Measurements from ENCODE around the gene TIGD2. TPM values are rescaled to one million over a fixed set of nuclear protein-coding genes. Genes with fewer than 3 reads are reported as not detected.
A peak's percentile ranks its signal among the peaks of the same experiment; 100 is the strongest.

Gene TIGD2
- total and polyA plus RNA-seq, 2 of the 13 experiments (the other 11 are each of a cell fraction or from before 2014, with no cell fraction given): 3.1 to 15.5 TPM

DNA sequence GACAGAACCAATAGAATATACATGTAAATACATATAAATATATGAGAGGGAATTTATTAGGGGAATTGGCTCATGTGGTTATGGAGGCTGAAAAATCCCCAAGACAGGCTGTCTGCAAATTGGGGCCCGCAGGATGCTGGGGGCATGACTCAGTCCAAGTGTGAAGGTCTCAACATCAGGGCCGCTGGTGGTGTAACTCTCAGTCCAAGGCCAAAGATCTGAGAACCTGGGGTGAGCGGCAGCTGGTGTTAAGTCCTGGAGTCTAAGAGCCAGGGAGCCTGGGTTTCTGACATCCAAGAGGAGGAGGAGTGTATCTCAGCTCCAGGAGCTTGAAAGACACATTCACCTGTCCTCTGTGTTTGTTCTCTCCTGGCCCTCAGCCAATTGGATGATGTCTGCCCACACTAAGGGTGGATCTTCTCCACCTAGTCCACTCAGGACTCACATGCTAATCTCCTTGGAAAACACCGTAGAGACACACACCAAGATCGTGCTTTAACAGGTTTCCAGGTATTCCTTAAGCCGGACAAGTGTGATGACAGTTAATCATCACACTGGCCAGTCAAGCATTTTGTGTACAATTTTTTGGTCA, 28.9 kb downstream of the TIGD2 start (continued):
- TF ChIP-seq, protein P1, sequence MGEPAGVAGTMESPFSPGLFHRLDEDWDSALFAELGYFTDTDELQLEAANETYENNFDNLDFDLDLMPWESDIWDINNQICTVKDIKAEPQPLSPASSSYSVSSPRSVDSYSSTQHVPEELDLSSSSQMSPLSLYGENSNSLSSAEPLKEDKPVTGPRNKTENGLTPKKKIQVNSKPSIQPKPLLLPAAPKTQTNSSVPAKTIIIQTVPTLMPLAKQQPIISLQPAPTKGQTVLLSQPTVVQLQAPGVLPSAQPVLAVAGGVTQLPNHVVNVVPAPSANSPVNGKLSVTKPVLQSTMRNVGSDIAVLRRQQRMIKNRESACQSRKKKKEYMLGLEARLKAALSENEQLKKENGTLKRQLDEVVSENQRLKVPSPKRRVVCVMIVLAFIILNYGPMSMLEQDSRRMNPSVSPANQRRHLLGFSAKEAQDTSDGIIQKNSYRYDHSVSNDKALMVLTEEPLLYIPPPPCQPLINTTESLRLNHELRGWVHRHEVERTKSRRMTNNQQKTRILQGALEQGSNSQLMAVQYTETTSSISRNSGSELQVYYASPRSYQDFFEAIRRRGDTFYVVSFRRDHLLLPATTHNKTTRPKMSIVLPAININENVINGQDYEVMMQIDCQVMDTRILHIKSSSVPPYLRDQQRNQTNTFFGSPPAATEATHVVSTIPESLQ (CRISPR knock-in tag; conservative IDR thresholded peaks at IDR 0.05): no peak
- no peak for TF ChIP-seq CENPT (CRISPR knock-in tag; IDR thresholded peaks at IDR 0.05; ENCODE audit: low read depth)
- TF ChIP-seq CBX1 (IDR thresholded peaks at IDR 0.05; ENCODE audit: low read depth): no peak
- TF ChIP-seq NR3C1 (CRISPR knock-in tag; IDR thresholded peaks at IDR 0.05): no peak
- no peak for TF ChIP-seq ZNF468 (CRISPR knock-in tag; IDR thresholded peaks at IDR 0.05)
- TF ChIP-seq TARDBP (CRISPR knock-in tag; IDR thresholded peaks at IDR 0.05): peak; percentile 20; the same call in 1 of the 2 replicates
- TF ChIP-seq, protein P2, sequence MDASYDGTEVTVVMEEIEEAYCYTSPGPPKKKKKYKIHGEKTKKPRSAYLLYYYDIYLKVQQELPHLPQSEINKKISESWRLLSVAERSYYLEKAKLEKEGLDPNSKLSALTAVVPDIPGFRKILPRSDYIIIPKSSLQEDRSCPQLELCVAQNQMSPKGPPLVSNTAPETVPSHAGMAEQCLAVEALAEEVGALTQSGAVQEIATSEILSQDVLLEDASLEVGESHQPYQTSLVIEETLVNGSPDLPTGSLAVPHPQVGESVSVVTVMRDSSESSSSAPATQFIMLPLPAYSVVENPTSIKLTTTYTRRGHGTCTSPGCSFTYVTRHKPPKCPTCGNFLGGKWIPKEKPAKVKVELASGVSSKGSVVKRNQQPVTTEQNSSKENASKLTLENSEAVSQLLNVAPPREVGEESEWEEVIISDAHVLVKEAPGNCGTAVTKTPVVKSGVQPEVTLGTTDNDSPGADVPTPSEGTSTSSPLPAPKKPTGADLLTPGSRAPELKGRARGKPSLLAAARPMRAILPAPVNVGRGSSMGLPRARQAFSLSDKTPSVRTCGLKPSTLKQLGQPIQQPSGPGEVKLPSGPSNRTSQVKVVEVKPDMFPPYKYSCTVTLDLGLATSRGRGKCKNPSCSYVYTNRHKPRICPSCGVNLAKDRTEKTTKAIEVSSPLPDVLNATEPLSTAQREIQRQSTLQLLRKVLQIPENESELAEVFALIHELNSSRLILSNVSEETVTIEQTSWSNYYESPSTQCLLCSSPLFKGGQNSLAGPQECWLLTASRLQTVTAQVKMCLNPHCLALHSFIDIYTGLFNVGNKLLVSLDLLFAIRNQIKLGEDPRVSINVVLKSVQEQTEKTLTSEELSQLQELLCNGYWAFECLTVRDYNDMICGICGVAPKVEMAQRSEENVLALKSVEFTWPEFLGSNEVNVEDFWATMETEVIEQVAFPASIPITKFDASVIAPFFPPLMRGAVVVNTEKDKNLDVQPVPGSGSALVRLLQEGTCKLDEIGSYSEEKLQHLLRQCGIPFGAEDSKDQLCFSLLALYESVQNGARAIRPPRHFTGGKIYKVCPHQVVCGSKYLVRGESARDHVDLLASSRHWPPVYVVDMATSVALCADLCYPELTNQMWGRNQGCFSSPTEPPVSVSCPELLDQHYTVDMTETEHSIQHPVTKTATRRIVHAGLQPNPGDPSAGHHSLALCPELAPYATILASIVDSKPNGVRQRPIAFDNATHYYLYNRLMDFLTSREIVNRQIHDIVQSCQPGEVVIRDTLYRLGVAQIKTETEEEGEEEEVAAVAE (CRISPR knock-in tag; IDR thresholded peaks at IDR 0.05; ENCODE audit: borderline replicate concordance): no peak
- TF ChIP-seq, protein P3, sequence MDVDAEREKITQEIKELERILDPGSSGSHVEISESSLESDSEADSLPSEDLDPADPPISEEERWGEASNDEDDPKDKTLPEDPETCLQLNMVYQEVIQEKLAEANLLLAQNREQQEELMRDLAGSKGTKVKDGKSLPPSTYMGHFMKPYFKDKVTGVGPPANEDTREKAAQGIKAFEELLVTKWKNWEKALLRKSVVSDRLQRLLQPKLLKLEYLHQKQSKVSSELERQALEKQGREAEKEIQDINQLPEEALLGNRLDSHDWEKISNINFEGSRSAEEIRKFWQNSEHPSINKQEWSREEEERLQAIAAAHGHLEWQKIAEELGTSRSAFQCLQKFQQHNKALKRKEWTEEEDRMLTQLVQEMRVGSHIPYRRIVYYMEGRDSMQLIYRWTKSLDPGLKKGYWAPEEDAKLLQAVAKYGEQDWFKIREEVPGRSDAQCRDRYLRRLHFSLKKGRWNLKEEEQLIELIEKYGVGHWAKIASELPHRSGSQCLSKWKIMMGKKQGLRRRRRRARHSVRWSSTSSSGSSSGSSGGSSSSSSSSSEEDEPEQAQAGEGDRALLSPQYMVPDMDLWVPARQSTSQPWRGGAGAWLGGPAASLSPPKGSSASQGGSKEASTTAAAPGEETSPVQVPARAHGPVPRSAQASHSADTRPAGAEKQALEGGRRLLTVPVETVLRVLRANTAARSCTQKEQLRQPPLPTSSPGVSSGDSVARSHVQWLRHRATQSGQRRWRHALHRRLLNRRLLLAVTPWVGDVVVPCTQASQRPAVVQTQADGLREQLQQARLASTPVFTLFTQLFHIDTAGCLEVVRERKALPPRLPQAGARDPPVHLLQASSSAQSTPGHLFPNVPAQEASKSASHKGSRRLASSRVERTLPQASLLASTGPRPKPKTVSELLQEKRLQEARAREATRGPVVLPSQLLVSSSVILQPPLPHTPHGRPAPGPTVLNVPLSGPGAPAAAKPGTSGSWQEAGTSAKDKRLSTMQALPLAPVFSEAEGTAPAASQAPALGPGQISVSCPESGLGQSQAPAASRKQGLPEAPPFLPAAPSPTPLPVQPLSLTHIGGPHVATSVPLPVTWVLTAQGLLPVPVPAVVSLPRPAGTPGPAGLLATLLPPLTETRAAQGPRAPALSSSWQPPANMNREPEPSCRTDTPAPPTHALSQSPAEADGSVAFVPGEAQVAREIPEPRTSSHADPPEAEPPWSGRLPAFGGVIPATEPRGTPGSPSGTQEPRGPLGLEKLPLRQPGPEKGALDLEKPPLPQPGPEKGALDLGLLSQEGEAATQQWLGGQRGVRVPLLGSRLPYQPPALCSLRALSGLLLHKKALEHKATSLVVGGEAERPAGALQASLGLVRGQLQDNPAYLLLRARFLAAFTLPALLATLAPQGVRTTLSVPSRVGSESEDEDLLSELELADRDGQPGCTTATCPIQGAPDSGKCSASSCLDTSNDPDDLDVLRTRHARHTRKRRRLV (CRISPR knock-in tag; IDR thresholded peaks at IDR 0.05): no peak
- no peak for TF ChIP-seq TRIM24 (CRISPR knock-in tag; IDR thresholded peaks at IDR 0.05)
- TF ChIP-seq SKI (IDR thresholded peaks at IDR 0.05; ENCODE audit: partially characterized antibody): no peak
- TF ChIP-seq, protein P4, sequence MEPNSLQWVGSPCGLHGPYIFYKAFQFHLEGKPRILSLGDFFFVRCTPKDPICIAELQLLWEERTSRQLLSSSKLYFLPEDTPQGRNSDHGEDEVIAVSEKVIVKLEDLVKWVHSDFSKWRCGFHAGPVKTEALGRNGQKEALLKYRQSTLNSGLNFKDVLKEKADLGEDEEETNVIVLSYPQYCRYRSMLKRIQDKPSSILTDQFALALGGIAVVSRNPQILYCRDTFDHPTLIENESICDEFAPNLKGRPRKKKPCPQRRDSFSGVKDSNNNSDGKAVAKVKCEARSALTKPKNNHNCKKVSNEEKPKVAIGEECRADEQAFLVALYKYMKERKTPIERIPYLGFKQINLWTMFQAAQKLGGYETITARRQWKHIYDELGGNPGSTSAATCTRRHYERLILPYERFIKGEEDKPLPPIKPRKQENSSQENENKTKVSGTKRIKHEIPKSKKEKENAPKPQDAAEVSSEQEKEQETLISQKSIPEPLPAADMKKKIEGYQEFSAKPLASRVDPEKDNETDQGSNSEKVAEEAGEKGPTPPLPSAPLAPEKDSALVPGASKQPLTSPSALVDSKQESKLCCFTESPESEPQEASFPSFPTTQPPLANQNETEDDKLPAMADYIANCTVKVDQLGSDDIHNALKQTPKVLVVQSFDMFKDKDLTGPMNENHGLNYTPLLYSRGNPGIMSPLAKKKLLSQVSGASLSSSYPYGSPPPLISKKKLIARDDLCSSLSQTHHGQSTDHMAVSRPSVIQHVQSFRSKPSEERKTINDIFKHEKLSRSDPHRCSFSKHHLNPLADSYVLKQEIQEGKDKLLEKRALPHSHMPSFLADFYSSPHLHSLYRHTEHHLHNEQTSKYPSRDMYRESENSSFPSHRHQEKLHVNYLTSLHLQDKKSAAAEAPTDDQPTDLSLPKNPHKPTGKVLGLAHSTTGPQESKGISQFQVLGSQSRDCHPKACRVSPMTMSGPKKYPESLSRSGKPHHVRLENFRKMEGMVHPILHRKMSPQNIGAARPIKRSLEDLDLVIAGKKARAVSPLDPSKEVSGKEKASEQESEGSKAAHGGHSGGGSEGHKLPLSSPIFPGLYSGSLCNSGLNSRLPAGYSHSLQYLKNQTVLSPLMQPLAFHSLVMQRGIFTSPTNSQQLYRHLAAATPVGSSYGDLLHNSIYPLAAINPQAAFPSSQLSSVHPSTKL (CRISPR knock-in tag; IDR thresholded peaks at IDR 0.05): peak; percentile 53; the same call in 1 of the 2 replicates
- TF ChIP-seq ZZZ3 (CRISPR knock-in tag; IDR thresholded peaks at IDR 0.05; ENCODE audit: borderline replicate concordance): no peak

Data from HepG2 (cell line).